Ishikawa (cell line): ENCODE results near the gene PHRF1.

ENCODE experiments used
- CREB1 ChIP-seq: IDR thresholded peaks from 2 replicates; pipeline ENCODE4 v1.6.1; 2012; ENCODE audit warnings: low read depth
- EP300 ChIP-seq: IDR thresholded peaks from 2 replicates; pipeline ENCODE4 v1.6.1; 2012; ENCODE audit warnings: borderline replicate concordance
- FOXM1 ChIP-seq: IDR thresholded peaks from 2 replicates; pipeline ENCODE4 v1.6.1; 2012; ENCODE audit warnings: low read depth, borderline replicate concordance
- NFIC ChIP-seq: IDR thresholded peaks from 2 replicates; pipeline ENCODE4 v1.6.1; 2012
- RAD21 ChIP-seq: IDR thresholded peaks from 2 replicates; pipeline ENCODE4 v1.6.1; 2012; ENCODE audit warnings: low read depth
- TAF1 ChIP-seq: IDR thresholded peaks from 2 replicates; pipeline ENCODE4 v1.6.1; 2012; ENCODE audit warnings: low read depth, mild to moderate bottlenecking
- TCF12 ChIP-seq: IDR thresholded peaks from 2 replicates; pipeline ENCODE4 v1.6.1; 2012; ENCODE audit warnings: low read depth
- TF ChIP-seq, protein P1 (sequence below): IDR thresholded peaks from 2 replicates; pipeline ENCODE4 v1.6.1; 2012; ENCODE audit warnings: low read depth, mild to moderate bottlenecking

DNA sequence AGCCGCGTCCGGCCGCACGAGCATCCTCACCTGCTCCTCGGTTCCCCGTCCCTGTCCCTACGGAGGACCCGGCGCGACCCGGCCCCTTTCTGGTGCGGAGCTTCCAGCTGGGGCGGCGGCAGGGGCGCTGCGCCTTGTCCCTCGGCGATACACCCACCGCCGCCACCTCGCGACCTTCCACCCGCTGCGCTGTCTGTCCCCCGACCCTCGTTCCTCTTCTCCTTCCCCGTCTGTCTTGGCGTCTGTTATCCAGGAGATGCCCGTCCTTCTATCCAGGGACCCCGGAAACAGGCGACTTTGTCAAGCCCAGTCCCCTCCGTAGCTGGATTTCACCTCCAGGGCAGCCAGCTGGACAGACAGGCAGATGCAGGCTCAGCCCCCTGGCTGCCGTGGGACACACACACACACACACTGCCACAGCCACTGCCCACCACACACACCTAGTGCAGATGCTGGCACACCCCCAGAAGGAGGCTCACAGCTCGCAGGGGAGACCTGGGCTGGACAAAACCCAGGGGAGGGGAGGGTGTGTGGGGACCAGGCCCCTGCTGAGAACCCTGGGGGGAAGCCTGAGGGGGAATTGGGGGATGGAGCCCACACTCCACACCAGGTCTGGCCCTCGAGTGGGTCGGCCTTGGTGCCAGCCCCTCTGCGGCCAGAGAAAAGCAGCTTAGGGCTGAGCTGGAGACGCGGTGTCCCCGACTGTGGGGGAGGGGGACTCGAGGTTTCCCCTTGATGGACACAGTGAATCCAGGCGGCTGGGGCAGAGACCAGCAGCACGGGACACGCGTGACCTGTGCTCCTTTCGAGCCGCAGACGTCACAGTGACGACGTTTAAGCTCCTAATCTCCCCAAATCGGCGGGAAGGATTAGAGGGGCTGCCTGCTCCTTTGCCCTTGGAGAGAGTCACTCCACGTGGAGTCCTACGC, 61.6 kb downstream of the PHRF1 start:
- TF ChIP-seq, protein P1, sequence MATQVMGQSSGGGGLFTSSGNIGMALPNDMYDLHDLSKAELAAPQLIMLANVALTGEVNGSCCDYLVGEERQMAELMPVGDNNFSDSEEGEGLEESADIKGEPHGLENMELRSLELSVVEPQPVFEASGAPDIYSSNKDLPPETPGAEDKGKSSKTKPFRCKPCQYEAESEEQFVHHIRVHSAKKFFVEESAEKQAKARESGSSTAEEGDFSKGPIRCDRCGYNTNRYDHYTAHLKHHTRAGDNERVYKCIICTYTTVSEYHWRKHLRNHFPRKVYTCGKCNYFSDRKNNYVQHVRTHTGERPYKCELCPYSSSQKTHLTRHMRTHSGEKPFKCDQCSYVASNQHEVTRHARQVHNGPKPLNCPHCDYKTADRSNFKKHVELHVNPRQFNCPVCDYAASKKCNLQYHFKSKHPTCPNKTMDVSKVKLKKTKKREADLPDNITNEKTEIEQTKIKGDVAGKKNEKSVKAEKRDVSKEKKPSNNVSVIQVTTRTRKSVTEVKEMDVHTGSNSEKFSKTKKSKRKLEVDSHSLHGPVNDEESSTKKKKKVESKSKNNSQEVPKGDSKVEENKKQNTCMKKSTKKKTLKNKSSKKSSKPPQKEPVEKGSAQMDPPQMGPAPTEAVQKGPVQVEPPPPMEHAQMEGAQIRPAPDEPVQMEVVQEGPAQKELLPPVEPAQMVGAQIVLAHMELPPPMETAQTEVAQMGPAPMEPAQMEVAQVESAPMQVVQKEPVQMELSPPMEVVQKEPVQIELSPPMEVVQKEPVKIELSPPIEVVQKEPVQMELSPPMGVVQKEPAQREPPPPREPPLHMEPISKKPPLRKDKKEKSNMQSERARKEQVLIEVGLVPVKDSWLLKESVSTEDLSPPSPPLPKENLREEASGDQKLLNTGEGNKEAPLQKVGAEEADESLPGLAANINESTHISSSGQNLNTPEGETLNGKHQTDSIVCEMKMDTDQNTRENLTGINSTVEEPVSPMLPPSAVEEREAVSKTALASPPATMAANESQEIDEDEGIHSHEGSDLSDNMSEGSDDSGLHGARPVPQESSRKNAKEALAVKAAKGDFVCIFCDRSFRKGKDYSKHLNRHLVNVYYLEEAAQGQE = no peak
- TF ChIP-seq EP300 (no peak), TAF1 (no peak), FOXM1 (no peak), NFIC (no peak), TCF12 (no peak), RAD21 (no peak), CREB1 (no peak)
